K562 (cell line): ENCODE results near the gene KCNJ14. TPM values are rescaled to one million over a fixed set of nuclear protein-coding genes. Genes with fewer than 3 reads are reported as not detected.

Source experiments
- ATAC-seq: fragments of 200-7000 bp; cut with Tn5 transposase; 3 replicates; pipeline ENCODE4 v1.9.1; 2020; ENCODE audit warnings: moderate library complexity
- BruUV-seq: library from RNA; stranded (reverse); fragments of 400-500 nt; replicated peaks from 2 replicates; lab custom pipeline; 2021; lab: Mats Ljungman, UMichigan
- CTCF ChIA-PET: fragments of 300-600 bp; formaldehyde crosslinking; extraction: SDS; loops from one replicate; lab custom pipeline; 2021; ENCODE audit warnings: low intra/inter-chr PET ratio; lab: Yijun Ruan, JAX
- POLR2A ChIA-PET: fragments of 300-600, 350-650 bp; sonication (Branson Sonifier 250); formaldehyde crosslinking; extraction: SDS; loops from one replicate; lab custom pipeline; 2021; ENCODE audit warnings: antibody characterized with exemption, inconsistent platforms; lab: Yijun Ruan, JAX
- DNase-seq, 4 experiments: peaks; one replicate each; pipeline versions ENCODE4 v3.0.0 to v3.0.0-alpha.2; 2011 to 2018; ENCODE audit warnings: low spot score in 3 of 4, mixed read lengths in 3 of 4; ENCODE audit errors: extremely low read depth in 1 of 4
- FAIRE-seq: peaks from 2 replicates; lab custom pipeline; 2011; peaks lifted over from hg19 to GRCh38; lab: Jason Lieb, UNC
- H2AFZ ChIP-seq: 2 replicates; pipeline ENCODE4 v1.6.0; 2011; ENCODE audit warnings: low read depth, low read length, control low read depth, inconsistent platforms
- H3K27ac ChIP-seq: fragments of 200-600 bp; 3 replicates; pipeline ENCODE4 v1.8.0; 2011; ENCODE audit warnings: low read depth, mild to moderate bottlenecking, control low read depth, inconsistent platforms, low read length, moderate library complexity, mixed read lengths; ENCODE audit errors: extremely low read depth
- H3K27me3 ChIP-seq, 2 experiments: fragments of 300-600 bp in 1 of 2; 2 replicates in 1 of 2; 3 replicates in 1 of 2; pipeline versions ENCODE4 v1.6.0 to v1.8.0; 2011; ENCODE audit warnings: inconsistent platforms in 2 of 2, low read length in 2 of 2, mild to moderate bottlenecking in 1 of 2, mixed read lengths in 1 of 2, moderate library complexity in 1 of 2; ENCODE audit not compliant: control insufficient read depth in 2 of 2, insufficient read depth in 2 of 2
- H3K36me3 ChIP-seq: fragments of 300-600 bp; 3 replicates; pipeline ENCODE4 v1.8.0; 2011; ENCODE audit warnings: mild to moderate bottlenecking, low read length, inconsistent platforms; ENCODE audit not compliant: control insufficient read depth, insufficient read depth
- H3K4me1 ChIP-seq, 2 experiments: fragments of 200-600 bp in 1 of 2; replicated peaks in 1 of 2; 2 replicates in 1 of 2; 3 replicates in 1 of 2; pipeline versions ENCODE4 v1.5.1 to v1.8.0; 2011; ENCODE audit warnings: inconsistent platforms in 2 of 2, low read length in 2 of 2, mild to moderate bottlenecking in 1 of 2, mixed read lengths in 1 of 2, moderate library complexity in 1 of 2; ENCODE audit not compliant: control insufficient read depth in 2 of 2, insufficient read depth in 2 of 2
- H3K4me2 ChIP-seq: 2 replicates; pipeline ENCODE4 v1.6.1; 2011; ENCODE audit warnings: low read length, control low read depth, inconsistent platforms, mixed read lengths; ENCODE audit not compliant: insufficient read depth
- H3K4me3 ChIP-seq: fragments of 200-600 bp; sonication (generic), shearing (Covaris generic); 2 replicates; pipeline ENCODE4 v1.5.1; 2016; ENCODE audit warnings: control low read depth, inconsistent platforms
- H3K79me2 ChIP-seq: fragments of 200-600 bp; 3 replicates; pipeline ENCODE4 v1.8.0; 2011; ENCODE audit warnings: low read length, inconsistent platforms; ENCODE audit not compliant: control insufficient read depth, insufficient read depth
- H3K9ac ChIP-seq, 2 experiments: 2 replicates each; pipeline versions ENCODE4 v1.6.0 to v1.6.1; 2011; ENCODE audit warnings: low read depth in 2 of 2, low read length in 2 of 2, control low read depth in 1 of 2, inconsistent platforms in 1 of 2, mild to moderate bottlenecking in 1 of 2, mixed read lengths in 1 of 2; ENCODE audit not compliant: insufficient read depth in 1 of 2
- H3K9me1 ChIP-seq: one replicate; pipeline ENCODE4 v1.6.0; 2011; ENCODE audit warnings: inconsistent platforms, mild to moderate bottlenecking, low read length, moderate library complexity; ENCODE audit not compliant: control insufficient read depth, insufficient read depth
- H3K9me3 ChIP-seq: replicated peaks from 2 replicates; pipeline ENCODE4 v1.5.1; 2011; ENCODE audit warnings: low read depth, low read length, inconsistent platforms; ENCODE audit not compliant: control insufficient read depth, insufficient read depth
- H4K20me1 ChIP-seq: replicated peaks from 2 replicates; pipeline ENCODE4 v1.6.1; 2011; ENCODE audit warnings: low read length, inconsistent platforms, mixed read lengths; ENCODE audit not compliant: control insufficient read depth, insufficient read depth
- BDP1 ChIP-seq: IDR thresholded peaks from 3 replicates; pipeline ENCODE4 v1.6.1; 2011; ENCODE audit not compliant: insufficient read length, insufficient read depth
- NR2F6 ChIP-seq: fragments of 450-650 bp; formaldehyde crosslinking; IDR thresholded peaks from 2 replicates; pipeline ENCODE4 v1.4.0; 2020; ENCODE audit warnings: mild to moderate bottlenecking
- POLR2AphosphoS5 ChIP-seq: IDR thresholded peaks from 2 replicates; pipeline ENCODE4 v1.6.1; 2011; ENCODE audit warnings: mild to moderate bottlenecking, low read depth, low read length, moderate library complexity; ENCODE audit not compliant: control insufficient read depth, insufficient read depth
- POLR2G ChIP-seq: fragments of 200-400 bp; formaldehyde crosslinking; IDR thresholded peaks from 2 replicates; pipeline ENCODE4 v1.6.1; 2017; ENCODE audit warnings: low read depth, mild to moderate bottlenecking, antibody characterized with exemption, low read length, moderate library complexity
- RBFOX2 ChIP-seq: fragments of 200-400 bp; formaldehyde crosslinking; IDR thresholded peaks from 2 replicates; pipeline ENCODE4 v1.6.1; 2017; ENCODE audit warnings: low read depth, mild to moderate bottlenecking, low read length, moderate library complexity
- SMARCE1 ChIP-seq: fragments of 450-650 bp; IDR thresholded peaks from 2 replicates; pipeline ENCODE4 v1.7.1; 2016; ENCODE audit warnings: mild to moderate bottlenecking
- WGBS: fragments of 100-300 bp; shearing (Covaris generic); methylation state at CpG from one replicate; pipeline ENCODE4 v1.1.6; 2016; ENCODE audit warnings: low coverage, mixed read lengths; ENCODE audit not compliant: insufficient coverage; ENCODE audit errors: missing lambda C conversion rate; 5-methylcytosine and 5-hydroxymethylcytosine counted together
- in situ Hi-C: fragments of 300-500 bp; cut with MboI; formaldehyde crosslinking; loops from 4 replicates; pipeline ENCODE4 v1.15.0; 2018; ENCODE audit warnings: inconsistent platforms, mixed read lengths
- intact Hi-C: fragments of 100-400 bp; cut with micrococcal nuclease; formaldehyde crosslinking; loops from 2 replicates; pipeline ENCODE4 v1.14.2; 2022
- polyA plus RNA-seq, 8 experiments: library from polyadenylated mRNA; depleted of rRNA in 4 of 8; stranded (reverse) in 5 of 8; unstranded in 3 of 8; fragments of >200 nt; fragmentation: Nextera tagmentation in 2 of 8; fragmentation: Illumina TruSeq in 1 of 8; extraction: Ambion mirVana in 2 of 8; extraction: Trizol in 1 of 8; gene quantifications; 2 replicates each; pipeline versions ENCODE4 v1.2.1 to v1.2.3, GENCODE V29; 2011 to 2014; ENCODE audit warnings: inconsistent platforms in 1 of 8, missing spikeins in 1 of 8
- total RNA-seq, 7 experiments: library from RNA; depleted of rRNA in 6 of 7; stranded (reverse); fragments of >200 nt in 6 of 7; fragmentation: Illumina TruSeq in 2 of 7; extraction: Trizol in 2 of 7; gene quantifications; 2 replicates each; pipeline versions ENCODE4 v1.2.1 to v1.2.3, GENCODE V29; 2011 to 2021; ENCODE audit warnings: low replicate concordance in 1 of 7

KCNJ14 gene
- total and polyA plus RNA-seq, 9 of the 15 experiments (the other 6 are each of a cell fraction or from before 2014, with no cell fraction given), result 0.15 to 1.6 (median 0.49) TPM

DNA sequence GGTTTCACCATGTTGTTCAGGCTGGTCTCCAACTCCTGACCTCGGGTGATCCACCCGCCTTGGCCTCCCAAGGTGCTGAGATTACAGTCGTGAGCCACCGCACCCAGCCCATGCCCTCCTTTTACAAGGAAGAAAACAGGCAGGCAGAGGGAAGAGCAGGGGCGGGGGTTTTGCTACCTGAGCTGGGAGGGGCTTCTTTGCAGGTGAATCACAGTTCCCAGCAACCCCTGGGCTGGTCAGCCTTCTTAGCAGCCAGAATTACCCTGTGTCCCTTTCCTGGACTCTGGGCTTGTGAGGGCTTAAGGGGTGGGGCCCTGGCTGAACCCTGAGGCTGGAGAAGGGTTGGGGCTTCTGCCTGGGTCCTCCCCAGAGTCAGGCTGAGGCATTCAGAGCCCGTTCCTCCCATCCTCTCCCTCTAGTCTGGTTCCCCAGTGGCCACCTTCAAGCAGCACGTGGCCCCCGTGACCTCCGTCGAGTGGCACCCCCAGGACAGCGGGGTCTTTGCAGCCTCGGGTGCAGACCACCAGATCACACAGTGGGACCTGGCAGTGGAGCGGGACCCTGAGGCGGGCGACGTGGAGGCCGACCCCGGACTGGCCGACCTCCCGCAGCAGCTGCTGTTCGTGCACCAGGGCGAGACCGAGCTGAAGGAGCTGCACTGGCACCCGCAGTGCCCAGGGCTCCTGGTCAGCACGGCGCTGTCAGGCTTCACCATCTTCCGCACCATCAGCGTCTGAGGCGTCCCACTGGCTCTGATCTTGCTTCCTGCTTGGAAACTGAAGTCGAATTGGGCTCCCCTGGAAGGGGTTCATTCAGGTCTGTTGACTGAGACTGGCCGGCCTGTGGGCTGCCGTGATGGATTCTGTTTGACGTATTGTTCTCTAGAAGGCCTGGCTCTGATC is 2.8 kb upstream of the KCNJ14 start:
- ChIA-PET CTCF (no interaction called here), POLR2A (interaction anchor here (0.5 to 0.6 kb wide), 2 partner anchors 67 to 103 kb away, joined by 3 read pairs; no protein-coding TSS in a partner anchor)
- H3K9me3 ChIP-seq, result no peaks in the 10 kb centered on the region
- peaks cover 26% of the 10 kb centered on the region for H3K79me2 ChIP-seq
- H2AFZ ChIP-seq, result no peak overlapping the region
- DNase-seq, result peak in 1 of 4 experiments; percentile 20
- peaks cover 0 to 39% of the 10 kb centered on the region in 2 experiments; a peak in 2 of 5 replicates for H3K4me1 ChIP-seq
- 92% methylated on average over 24 of the region's 33 CpGs for WGBS
- FAIRE-seq, result no peak
- ATAC-seq, result no peak
- H3K4me2 ChIP-seq, result no peak overlapping the region
- no peaks in the 10 kb centered on the region for H3K27me3 ChIP-seq
- peaks cover 9% of the 10 kb centered on the region for H4K20me1 ChIP-seq
- in situ Hi-C loops (no loop called here), intact Hi-C loops (no loop called here)
- peaks cover 98% of the 10 kb centered on the region for H3K36me3 ChIP-seq
- peak overlapping the region in 1 of 2 experiments; percentile 66; a peak in 1 of 4 replicates for H3K9ac ChIP-seq
- TF ChIP-seq POLR2AphosphoS5 (0 out of 2 replicates have a peak, but pooled peaks have one; percentile 13), NR2F6 (CRISPR knock-in tag) (no peak), RBFOX2 (peak; percentile 61), POLR2G (peak; percentile 52; the same call in 1 of the 2 replicates), BDP1 (no peak), SMARCE1 (no peak)
- no peaks in the 10 kb centered on the region for H3K9me1 ChIP-seq
- H3K4me3 ChIP-seq, result no peak overlapping the region
- BruUV-seq, result no TSS peak
- H3K27ac ChIP-seq, result no peak overlapping the region
